ENCODE measurements around the gene FETUB.

GRCh38 chr3:186637686-186638085, 2.5 kb upstream of the FETUB start:
- TF ChIP-seq CTCF (tag by site-specific recombination; IDR thresholded peaks at IDR 0.05), result no peak
- no peak for TF ChIP-seq ZFP37 (tag by site-specific recombination; IDR thresholded peaks at IDR 0.05)
- TF ChIP-seq ZNF23 (tag by site-specific recombination; IDR thresholded peaks at IDR 0.05; ENCODE audit: borderline replicate concordance), result no peak
- TF ChIP-seq TSHZ1 (tag by site-specific recombination; IDR thresholded peaks at IDR 0.05; ENCODE audit: borderline replicate concordance), result no peak
- no peak for TF ChIP-seq REPIN1 (tag by site-specific recombination; IDR thresholded peaks at IDR 0.05; ENCODE audit: low read depth)
- TF ChIP-seq ZNF510 (tag by site-specific recombination; IDR thresholded peaks at IDR 0.05; ENCODE audit: insufficient replicate concordance), result no peak
- TF ChIP-seq ZNF664 (tag by site-specific recombination; IDR thresholded peaks at IDR 0.05), result no peak
- TF ChIP-seq ZNF639 (tag by site-specific recombination; IDR thresholded peaks at IDR 0.05), result no peak
- TF ChIP-seq ZNF146 (tag by site-specific recombination; IDR thresholded peaks at IDR 0.05), result no peak
